ENCODE results near the gene TTC33. TPM values are rescaled to one million over a fixed set of nuclear protein-coding genes. Genes with fewer than 3 reads are reported as not detected.

The TTC33 gene
- total and polyA plus RNA-seq, 2 donors (not counting 1 experiment from before 2014, with no cell fraction given): 2.1 to 15.8 TPM

- Mint-ChIP-seq H3K27ac (no peak overlapping the region), H3K9me3 (ENCODE audit: insufficient read depth) (no peaks in the 10 kb centered on the region), H3K4me3 (no peak overlapping the region), H3K4me1 (peaks cover 25% of the 10 kb centered on the region), H3K27me3 (no peaks in the 10 kb centered on the region)
- Histone ChIP-seq H2AFZ (ENCODE audit: insufficient read depth, low read depth, low read length, poor library complexity, severe bottlenecking) (no peak overlapping the region), H3K4me1 (ENCODE audit: control insufficient read depth in 2 of 2, insufficient read depth in 2 of 2, low read length in 2 of 2) (peaks cover 5 to 11% of the 10 kb centered on the region in 2 donors), H3K4me2 (replicated peaks; ENCODE audit: low read depth, low read length, poor library complexity, severe bottlenecking) (no peak overlapping the region), H4K20me1 (ENCODE audit: control insufficient read depth, insufficient read depth, low read length, poor library complexity, severe bottlenecking) (no peaks in the 10 kb centered on the region), H3K9ac (ENCODE audit: low read length) (no peak overlapping the region), H3K79me2 (ENCODE audit: control insufficient read depth, insufficient read depth, low read length) (no peaks in the 10 kb centered on the region), H3K4me3 (ENCODE audit: control extremely low read depth in 1 of 5, extremely low read depth in 1 of 5, insufficient read depth in 1 of 5, low read depth in 2 of 5, low read length in 4 of 5) (no peak overlapping the region), H3K9me3 (ENCODE audit: control extremely low read depth in 1 of 3, control insufficient read depth in 2 of 3, insufficient read depth in 1 of 3, low read length in 2 of 3) (no peaks in the 10 kb centered on the region), H3K27ac (ENCODE audit: low read length in 2 of 2) (no peak overlapping the region), H3K36me3 (replicated peaks in 1 of 2; ENCODE audit: control extremely low read depth in 1 of 2, control insufficient read depth in 1 of 2, extremely low read depth in 1 of 2, insufficient read depth in 2 of 2, low read length in 1 of 2) (no peaks in the 10 kb centered on the region), H3K27me3 (replicated peaks in 1 of 4; ENCODE audit: control extremely low read depth in 1 of 4, control insufficient read depth in 3 of 4, insufficient read depth in 4 of 4, low read length in 3 of 4) (no peaks in the 10 kb centered on the region)
- TF ChIP-seq, protein P1, sequence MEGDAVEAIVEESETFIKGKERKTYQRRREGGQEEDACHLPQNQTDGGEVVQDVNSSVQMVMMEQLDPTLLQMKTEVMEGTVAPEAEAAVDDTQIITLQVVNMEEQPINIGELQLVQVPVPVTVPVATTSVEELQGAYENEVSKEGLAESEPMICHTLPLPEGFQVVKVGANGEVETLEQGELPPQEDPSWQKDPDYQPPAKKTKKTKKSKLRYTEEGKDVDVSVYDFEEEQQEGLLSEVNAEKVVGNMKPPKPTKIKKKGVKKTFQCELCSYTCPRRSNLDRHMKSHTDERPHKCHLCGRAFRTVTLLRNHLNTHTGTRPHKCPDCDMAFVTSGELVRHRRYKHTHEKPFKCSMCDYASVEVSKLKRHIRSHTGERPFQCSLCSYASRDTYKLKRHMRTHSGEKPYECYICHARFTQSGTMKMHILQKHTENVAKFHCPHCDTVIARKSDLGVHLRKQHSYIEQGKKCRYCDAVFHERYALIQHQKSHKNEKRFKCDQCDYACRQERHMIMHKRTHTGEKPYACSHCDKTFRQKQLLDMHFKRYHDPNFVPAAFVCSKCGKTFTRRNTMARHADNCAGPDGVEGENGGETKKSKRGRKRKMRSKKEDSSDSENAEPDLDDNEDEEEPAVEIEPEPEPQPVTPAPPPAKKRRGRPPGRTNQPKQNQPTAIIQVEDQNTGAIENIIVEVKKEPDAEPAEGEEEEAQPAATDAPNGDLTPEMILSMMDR (IDR thresholded peaks at IDR 0.05): no peak
- no peak for TF ChIP-seq EZH2 (IDR thresholded peaks at IDR 0.05; ENCODE audit: borderline replicate concordance, insufficient read depth, low read depth, low read length, poor library complexity, severe bottlenecking)
- ATAC-seq (ENCODE audit: low read depth): no peak
- CTCF ChIA-PET: interaction anchor here (1.3 kb wide), 2 partner anchors 59 to 678 kb away, joined by 3 read pairs; no protein-coding TSS in a partner anchor
- no peak for DNase-seq
- POLR2A ChIA-PET: no interaction called here
- WGBS (ENCODE audit: insufficient coverage): no CpG with 5 or more reads among the region's 2 CpGs
- intact Hi-C loops (cut with micrococcal nuclease): no loop called here
Measured at GRCh38 chr5:40626801-40627200, 129.0 kb downstream of the TTC33 start.

DNA sequence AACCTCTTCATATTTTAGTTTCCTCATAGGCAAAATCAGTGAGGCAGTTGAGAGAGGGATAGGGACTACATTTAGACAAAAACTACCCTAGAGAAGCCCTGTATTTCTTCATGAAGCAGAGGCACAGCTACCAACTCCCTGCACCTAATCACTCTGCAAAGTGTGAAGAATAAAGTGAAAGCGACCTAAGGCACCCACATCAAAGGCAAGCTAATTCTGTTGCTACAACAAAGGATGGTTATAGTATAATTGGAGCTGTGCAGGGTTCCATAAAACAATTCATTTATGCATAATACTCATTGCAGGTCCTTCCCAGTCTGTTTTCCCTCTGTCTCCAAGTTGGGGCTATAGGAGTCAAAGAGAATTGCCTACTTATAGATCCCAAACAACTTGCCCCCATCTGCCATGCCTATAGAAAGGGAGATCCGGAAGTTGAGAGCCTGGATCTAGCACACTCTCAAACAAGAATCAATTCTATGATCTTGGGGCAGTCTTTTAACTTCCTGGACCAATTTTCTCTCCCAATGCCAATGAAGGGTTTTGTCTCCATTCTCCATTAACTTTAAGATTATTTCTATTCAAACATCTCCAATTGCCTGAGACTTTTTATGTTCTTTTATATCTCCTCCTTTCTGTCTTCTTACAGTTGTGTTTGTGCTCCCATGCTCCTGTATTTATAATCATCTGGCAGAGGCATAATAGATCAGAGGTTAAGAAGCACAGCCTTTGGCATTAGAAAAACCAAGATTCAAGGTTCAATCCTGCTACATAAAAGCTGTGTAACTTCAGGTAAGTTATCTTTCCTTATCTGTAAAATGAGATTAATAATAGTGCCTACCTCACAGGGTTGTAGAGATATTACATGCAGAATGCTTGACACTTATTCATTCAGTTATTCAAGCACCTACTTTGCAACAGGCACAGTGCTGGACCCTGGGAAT is 132.0 kb downstream of the TTC33 start:
- DNase-seq: no peak
- H3K4me1 Mint-ChIP-seq: peaks cover 17% of the 10 kb centered on the region
- no peak overlapping the region for H3K27ac ChIP-seq (ENCODE audit: low read length in 2 of 2)

More for the DNA sequence above, 132.0 kb downstream of the TTC33 start:
- Mint-ChIP-seq H3K27me3 (no peaks in the 10 kb centered on the region), H3K27ac (no peak overlapping the region), H3K9me3 (ENCODE audit: insufficient read depth) (no peaks in the 10 kb centered on the region), H3K4me3 (no peak overlapping the region)
- TF ChIP-seq, protein P1 (IDR thresholded peaks at IDR 0.05): no peak
- TF ChIP-seq EZH2 (IDR thresholded peaks at IDR 0.05; ENCODE audit: borderline replicate concordance, insufficient read depth, low read depth, low read length, poor library complexity, severe bottlenecking): no peak
- ChIA-PET POLR2A (no interaction called here), CTCF (interaction anchor here (1.2 kb wide), 1 partner anchor 9 kb away, joined by 3 read pairs; no protein-coding TSS in a partner anchor)
- H3K4me3 ChIP-seq (ENCODE audit: control extremely low read depth in 1 of 5, extremely low read depth in 1 of 5, insufficient read depth in 1 of 5, low read depth in 2 of 5, low read length in 4 of 5): no peak overlapping the region
- intact Hi-C loops (cut with micrococcal nuclease): loop anchor here (5.0 kb wide), 1 partner anchor 34 kb away; no protein-coding TSS in a partner anchor
- H3K79me2 ChIP-seq (ENCODE audit: control insufficient read depth, insufficient read depth, low read length): no peaks in the 10 kb centered on the region
- no peaks in the 10 kb centered on the region for H3K36me3 ChIP-seq (replicated peaks in 1 of 2; ENCODE audit: control extremely low read depth in 1 of 2, control insufficient read depth in 1 of 2, extremely low read depth in 1 of 2, insufficient read depth in 2 of 2, low read length in 1 of 2)
- H2AFZ ChIP-seq (ENCODE audit: insufficient read depth, low read depth, low read length, poor library complexity, severe bottlenecking): no peak overlapping the region
- no peak overlapping the region for H3K9ac ChIP-seq (ENCODE audit: low read length)
- H3K9me3 ChIP-seq (ENCODE audit: control extremely low read depth in 1 of 3, control insufficient read depth in 2 of 3, insufficient read depth in 1 of 3, low read length in 2 of 3): no peaks in the 10 kb centered on the region
- no peak overlapping the region for H3K4me2 ChIP-seq (replicated peaks; ENCODE audit: low read depth, low read length, poor library complexity, severe bottlenecking)
- no peak for ATAC-seq (ENCODE audit: low read depth)
- no peaks in the 10 kb centered on the region for H3K27me3 ChIP-seq (replicated peaks in 1 of 4; ENCODE audit: control extremely low read depth in 1 of 4, control insufficient read depth in 3 of 4, insufficient read depth in 4 of 4, low read length in 3 of 4)
- H4K20me1 ChIP-seq (ENCODE audit: control insufficient read depth, insufficient read depth, low read length, poor library complexity, severe bottlenecking): no peaks in the 10 kb centered on the region
- H3K4me1 ChIP-seq (ENCODE audit: control insufficient read depth in 2 of 2, insufficient read depth in 2 of 2, low read length in 2 of 2): peaks cover 0 to 6% of the 10 kb centered on the region in 2 donors
- WGBS (ENCODE audit: insufficient coverage): no CpG with 5 or more reads among the region's 2 CpGs
